Liver (tissue), 3 donors: ENCODE results near the gene ACTR6.

ENCODE experiments used
- CTCF ChIP-seq: fragments of 150-350 bp; IDR thresholded peaks from 2 replicates; pipeline ENCODE4 v1.5.1; 2017; ENCODE audit warnings: improper control_type of control experiment, low read depth, low read length; ENCODE audit not compliant: missing input control
- FOXA1 ChIP-seq: IDR thresholded peaks from 2 replicates; pipeline ENCODE4 v1.6.1; 2016; ENCODE audit warnings: antibody characterized with exemption
- GABPA ChIP-seq, 2 donors: IDR thresholded peaks in 1 of 2; conservative IDR thresholded peaks in 1 of 2; 2 replicates each; pipeline ENCODE4 v1.6.1; 2016; ENCODE audit warnings: antibody characterized with exemption in 2 of 2, mild to moderate bottlenecking in 1 of 2, moderate library complexity in 1 of 2
- HNF4G ChIP-seq: IDR thresholded peaks from 2 replicates; pipeline ENCODE4 v1.6.1; 2016; ENCODE audit warnings: antibody characterized with exemption
- JUND ChIP-seq, 2 donors: IDR thresholded peaks; 2 replicates each; pipeline ENCODE4 v1.6.1; 2016; ENCODE audit warnings: antibody characterized with exemption in 2 of 2
- NR2F2 ChIP-seq: IDR thresholded peaks from 2 replicates; pipeline ENCODE4 v1.6.1; 2016; ENCODE audit warnings: antibody characterized with exemption
- RAD21 ChIP-seq, 2 donors: IDR thresholded peaks; 2 replicates each; pipeline ENCODE4 v1.6.1; 2016; ENCODE audit warnings: antibody characterized with exemption in 2 of 2, mild to moderate bottlenecking in 2 of 2
- SP1 ChIP-seq: IDR thresholded peaks from 2 replicates; pipeline ENCODE4 v1.6.1; 2018; ENCODE audit warnings: antibody characterized with exemption, mild to moderate bottlenecking
- TAF1 ChIP-seq: conservative IDR thresholded peaks from 2 replicates; pipeline ENCODE4 v1.6.1; 2016; ENCODE audit warnings: antibody characterized with exemption, mild to moderate bottlenecking
- TF ChIP-seq, protein P1 (sequence below): IDR thresholded peaks from 2 replicates; pipeline ENCODE4 v1.6.1; 2016; ENCODE audit warnings: antibody characterized with exemption, mild to moderate bottlenecking
- TF ChIP-seq, protein P2 (sequence below): IDR thresholded peaks from 2 replicates; pipeline ENCODE4 v1.6.1; 2016; ENCODE audit warnings: antibody characterized with exemption
- TF ChIP-seq, protein P3 (sequence below): IDR thresholded peaks from 2 replicates; pipeline ENCODE4 v1.6.1; 2016; ENCODE audit warnings: antibody characterized with exemption
- donor health status: healthy.
- donor health status: healthy.

DNA sequence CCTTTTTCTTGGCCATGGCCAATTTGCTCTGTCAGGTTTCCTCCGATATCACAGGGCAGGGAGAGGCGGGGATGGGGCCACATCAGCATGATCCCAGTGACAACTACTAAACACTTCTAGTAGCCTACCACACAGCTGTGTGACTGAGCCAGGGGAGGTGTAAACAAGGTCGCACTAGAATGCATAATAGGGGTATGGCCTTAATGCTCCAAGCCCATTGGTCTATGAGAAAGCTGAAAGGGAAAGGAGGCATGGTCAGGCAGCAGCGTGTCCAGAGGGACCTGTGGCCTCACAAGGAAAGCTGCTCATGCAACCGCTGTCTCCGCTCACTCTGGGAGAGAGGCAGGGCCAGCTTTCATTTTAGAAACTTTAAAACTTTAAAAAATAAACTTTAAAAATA, 27.5 kb upstream of the ACTR6 start:
- TF ChIP-seq CTCF (no peak), TAF1 (no peak), RAD21 (IDR thresholded peaks at IDR 0.05) (no peak), NR2F2 (no peak), GABPA (IDR thresholded peaks at IDR 0.05 in 1 of 2, conservative IDR thresholded peaks at IDR 0.05 in 1 of 2) (no peak), FOXA1 (no peak), SP1 (no peak), JUND (IDR thresholded peaks at IDR 0.05) (no peak), HNF4G (no peak)
- TF ChIP-seq, protein P1, sequence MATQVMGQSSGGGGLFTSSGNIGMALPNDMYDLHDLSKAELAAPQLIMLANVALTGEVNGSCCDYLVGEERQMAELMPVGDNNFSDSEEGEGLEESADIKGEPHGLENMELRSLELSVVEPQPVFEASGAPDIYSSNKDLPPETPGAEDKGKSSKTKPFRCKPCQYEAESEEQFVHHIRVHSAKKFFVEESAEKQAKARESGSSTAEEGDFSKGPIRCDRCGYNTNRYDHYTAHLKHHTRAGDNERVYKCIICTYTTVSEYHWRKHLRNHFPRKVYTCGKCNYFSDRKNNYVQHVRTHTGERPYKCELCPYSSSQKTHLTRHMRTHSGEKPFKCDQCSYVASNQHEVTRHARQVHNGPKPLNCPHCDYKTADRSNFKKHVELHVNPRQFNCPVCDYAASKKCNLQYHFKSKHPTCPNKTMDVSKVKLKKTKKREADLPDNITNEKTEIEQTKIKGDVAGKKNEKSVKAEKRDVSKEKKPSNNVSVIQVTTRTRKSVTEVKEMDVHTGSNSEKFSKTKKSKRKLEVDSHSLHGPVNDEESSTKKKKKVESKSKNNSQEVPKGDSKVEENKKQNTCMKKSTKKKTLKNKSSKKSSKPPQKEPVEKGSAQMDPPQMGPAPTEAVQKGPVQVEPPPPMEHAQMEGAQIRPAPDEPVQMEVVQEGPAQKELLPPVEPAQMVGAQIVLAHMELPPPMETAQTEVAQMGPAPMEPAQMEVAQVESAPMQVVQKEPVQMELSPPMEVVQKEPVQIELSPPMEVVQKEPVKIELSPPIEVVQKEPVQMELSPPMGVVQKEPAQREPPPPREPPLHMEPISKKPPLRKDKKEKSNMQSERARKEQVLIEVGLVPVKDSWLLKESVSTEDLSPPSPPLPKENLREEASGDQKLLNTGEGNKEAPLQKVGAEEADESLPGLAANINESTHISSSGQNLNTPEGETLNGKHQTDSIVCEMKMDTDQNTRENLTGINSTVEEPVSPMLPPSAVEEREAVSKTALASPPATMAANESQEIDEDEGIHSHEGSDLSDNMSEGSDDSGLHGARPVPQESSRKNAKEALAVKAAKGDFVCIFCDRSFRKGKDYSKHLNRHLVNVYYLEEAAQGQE, result no peak
- TF ChIP-seq, protein P2, sequence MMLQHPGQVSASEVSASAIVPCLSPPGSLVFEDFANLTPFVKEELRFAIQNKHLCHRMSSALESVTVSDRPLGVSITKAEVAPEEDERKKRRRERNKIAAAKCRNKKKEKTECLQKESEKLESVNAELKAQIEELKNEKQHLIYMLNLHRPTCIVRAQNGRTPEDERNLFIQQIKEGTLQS, result no peak
- TF ChIP-seq, protein P3, sequence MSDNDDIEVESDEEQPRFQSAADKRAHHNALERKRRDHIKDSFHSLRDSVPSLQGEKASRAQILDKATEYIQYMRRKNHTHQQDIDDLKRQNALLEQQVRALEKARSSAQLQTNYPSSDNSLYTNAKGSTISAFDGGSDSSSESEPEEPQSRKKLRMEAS, result no peak
